HG02623 (cell line): ENCODE data around the gene BAD.

Experiments used
- ATAC-seq: cut with Tn5 transposase; IDR thresholded peaks from one replicate; pipeline ENCODE4 v1.9.1; 2021; ENCODE audit warnings: moderate library complexity; ENCODE audit not compliant: unreplicated experiment

The BAD gene

DNA sequence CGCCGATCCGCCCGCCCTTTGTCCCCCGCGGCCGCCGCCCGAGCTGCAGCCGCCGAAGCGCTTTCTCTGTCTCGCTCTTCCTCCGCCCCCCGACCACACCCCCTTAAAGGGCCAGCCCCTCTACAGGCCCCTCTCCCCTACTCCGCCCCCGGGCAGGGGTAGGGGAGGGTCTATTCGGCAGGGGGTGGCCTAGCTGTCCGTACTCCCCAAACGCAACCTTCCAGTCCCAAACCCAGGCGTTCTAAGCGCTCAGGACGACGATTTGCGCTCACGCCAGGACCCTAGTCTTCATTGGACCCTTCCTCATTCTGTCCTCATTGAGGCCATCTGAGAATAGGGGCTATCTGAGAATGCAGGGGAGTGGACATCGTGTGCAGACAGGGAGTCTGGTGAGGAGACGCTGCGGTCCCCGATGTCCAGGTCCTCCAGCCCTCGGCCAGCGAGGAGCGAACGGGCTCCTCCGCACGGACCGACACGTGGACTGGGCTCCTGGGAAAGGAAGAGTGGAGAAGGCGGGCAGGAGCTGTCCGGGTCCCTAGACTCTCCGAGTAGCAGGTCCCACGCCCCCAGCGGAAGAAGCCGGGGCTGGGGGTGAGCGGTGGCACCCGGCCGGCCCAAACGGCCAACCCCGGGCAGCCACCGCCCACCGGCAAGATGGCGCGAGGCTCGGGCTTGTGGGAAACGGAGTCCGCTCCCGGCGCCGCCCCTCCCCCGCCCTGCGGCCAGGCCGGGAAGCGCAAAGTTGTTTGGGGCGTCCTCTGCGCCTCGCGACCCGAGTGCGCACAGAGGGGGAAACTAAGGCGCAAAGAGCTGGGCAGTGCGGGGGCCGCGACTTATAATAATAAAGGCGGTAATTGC lies 37.4 kb downstream of the BAD start, which contains the start of gene PPP1R14B:
Gene PPP1R14B, minus strand, starts transcription at position 73 of the 858 bp plus-strand sequence. CDS start 270 bp downstream, outside the sequence.
- peak; percentile 29 for ATAC-seq

DNA sequence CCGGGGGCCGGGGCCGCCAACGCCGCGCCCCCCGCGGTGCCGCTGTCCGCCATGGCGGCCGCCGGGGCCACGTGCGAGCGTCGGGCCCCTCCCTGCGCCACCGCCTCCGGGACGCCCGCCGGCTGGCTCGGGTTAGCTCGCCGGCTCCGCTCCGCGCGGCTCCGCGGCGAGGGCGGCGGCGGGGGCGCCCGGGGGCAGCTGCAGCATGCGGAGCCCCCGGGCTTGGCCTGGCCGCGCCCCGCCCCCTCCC lies 37.9 kb downstream of the BAD start:
- ATAC-seq: peak; percentile 3

DNA sequence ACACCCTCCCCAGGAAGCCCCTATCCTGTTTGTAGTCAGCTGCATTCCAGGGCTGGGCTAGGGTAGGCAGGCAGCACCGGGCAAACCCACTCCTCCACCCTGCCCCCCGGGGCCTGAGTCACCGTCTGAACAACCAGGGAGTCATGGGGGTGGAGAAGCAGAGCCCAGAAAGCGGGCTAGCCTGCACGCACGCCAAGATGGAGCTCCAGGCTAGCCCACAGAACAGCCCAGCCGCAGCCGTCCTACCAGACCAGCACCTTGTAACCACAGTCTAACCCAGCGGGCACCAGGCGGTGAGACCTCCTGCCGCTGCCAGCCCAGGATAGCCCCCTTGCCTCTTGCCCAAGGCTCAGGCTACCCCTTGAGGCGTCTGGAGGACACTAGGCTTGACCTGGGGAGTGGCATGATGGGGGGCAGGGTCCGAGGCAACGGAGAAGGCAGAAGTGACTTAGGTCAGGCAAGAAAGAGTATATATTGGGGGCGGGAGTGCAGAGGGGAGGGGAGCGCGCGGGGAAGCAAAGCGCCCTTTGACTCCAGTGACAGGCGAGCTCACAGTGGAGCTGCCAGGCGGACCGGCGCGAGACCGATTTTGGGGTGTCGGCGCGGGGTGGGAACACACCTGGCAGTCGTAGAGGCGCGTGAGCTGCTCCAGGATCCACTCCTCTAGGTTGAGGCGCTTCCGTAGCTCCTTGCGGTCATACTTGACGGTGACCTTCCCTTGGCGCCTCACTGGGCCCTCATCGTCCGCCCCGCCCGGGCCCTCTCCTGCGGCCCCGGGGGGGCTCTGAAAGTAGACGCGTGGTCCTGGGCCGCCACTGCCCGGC lies 38.5 kb downstream of the BAD start:
- no peak for ATAC-seq

DNA sequence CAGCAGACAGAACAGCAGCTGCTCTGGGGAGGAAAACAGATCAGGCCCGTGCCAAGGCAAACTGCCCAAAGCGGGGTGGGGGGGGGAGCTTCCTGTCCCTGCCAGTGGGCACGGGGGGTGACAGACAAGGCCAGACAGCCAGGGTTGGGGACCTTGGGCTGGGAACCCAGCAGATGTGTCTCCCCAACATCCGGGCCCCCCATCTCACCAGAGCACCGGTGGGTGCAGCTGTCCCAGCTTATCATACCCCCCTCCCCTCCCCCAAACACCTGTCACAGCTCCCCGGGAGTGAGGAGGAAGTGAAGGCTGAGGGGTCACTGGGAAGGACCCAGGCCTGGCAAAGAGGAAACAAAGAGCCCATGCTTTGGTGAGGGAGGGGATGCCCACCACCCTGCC lies 39.1 kb downstream of the BAD start:
- no peak for ATAC-seq

DNA sequence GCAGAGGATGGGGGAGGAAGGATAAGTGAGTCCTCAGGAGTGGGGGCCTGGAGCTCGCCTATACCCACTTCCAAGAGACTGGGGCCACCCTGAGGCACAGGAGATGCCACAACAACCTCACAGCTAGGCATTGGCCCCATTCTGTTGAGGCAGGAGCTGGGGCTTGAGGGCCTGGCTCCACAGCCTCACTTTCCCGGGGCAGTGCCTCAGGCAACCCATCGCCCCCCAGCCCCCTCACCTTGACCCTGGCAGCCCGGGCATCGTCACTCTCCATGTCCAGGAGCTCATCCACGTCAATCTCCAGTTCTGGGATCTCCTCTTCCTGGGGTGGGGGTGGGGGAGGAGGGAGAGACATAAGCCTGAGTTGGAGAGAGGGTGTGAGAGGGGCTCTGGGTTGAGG lies 39.5 kb downstream of the BAD start:
- ATAC-seq: no peak

DNA sequence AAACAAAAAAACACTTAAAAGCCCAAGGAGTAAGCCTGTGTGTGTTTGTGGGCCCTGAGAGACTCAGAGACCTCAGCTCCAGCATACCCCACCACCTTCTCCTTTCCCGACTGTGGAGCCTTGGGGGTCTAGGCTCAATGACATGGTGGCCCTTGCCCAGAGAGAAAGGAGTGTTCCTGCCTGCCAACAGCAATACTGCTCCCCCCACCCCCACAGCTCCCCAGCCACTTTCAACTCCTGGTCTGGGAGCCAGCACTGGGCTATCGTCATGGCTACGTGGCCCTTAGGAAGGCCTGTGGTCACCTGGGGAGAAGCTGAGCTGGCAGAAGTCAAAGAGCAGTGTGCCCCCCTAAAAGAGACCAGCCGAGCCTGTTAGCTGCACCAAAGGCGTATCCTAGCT lies 40.4 kb downstream of the BAD start:
- ATAC-seq: no peak

DNA sequence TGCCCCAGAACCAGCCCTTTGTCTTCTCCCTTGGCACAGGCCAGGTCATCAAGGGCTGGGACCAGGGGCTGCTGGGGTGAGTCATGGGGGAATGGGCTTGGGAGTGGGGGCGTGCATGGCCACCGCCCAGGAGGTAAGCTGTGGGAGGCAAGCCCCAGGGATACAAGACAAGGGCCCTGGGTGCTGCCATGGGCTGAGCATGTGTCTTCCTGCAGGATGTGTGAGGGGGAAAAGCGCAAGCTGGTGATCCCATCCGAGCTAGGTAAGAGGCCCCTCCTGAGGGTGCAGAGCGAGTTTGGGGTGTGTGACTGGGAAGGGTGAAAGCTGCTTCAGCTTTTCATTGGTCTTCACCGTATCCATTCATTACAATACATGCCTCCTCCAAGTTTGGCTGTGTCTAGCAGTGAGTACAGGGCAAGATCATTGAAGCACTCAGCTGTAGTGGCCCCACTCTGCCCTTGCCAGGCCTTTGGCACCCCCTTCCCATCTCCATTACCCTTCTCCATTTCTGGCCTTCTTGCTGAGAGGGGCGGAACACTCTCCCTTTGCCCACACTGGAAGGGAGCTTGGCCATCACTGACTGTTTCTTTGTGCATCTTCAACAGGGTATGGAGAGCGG lies 41.1 kb downstream of the BAD start:
- ATAC-seq: no peak

DNA sequence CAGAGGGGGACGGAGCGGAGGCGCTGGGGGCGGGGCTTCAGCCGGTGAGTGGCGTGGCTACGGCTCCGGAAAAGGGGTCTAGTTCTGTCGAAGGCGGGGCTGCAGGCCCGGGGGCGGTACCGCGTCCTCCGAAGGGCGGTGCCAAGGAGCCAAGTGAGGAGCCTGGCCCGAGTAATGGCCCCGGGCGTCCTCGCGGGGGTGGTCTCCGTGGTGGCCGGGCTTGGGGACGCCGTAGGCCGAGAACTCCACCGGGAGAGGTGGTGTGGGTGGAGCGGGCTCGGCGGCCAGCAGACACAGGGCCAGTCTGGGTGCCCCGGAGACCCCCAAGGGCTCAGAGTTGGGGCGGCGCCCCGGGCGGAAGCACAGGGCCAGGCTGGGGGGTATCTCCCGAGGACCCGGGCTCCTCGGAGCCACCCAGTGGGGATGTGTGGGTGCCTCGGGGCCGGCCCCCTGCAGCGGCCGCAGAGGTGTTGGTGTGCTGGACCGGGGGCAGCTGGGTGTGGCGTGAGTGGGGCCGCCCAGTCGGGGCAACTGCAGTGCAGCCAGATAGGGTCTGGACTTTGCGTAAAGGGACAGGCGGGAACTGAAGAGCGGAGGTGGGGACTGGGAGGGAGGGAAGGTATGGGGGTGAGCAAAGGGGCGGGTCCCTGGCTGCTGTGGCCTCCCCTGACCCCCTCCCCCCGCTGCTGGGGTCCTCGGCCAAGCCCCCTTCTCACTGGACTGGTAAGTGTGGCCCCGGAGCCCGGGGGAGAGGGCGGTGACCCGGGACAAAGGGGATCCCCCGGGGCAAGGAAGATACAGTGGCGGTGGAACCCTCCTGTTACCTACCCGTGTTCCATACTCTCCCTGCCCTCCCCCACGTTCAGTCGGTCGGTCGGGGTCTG lies 42.7 kb downstream of the BAD start:
- peak; percentile 2 for ATAC-seq

DNA sequence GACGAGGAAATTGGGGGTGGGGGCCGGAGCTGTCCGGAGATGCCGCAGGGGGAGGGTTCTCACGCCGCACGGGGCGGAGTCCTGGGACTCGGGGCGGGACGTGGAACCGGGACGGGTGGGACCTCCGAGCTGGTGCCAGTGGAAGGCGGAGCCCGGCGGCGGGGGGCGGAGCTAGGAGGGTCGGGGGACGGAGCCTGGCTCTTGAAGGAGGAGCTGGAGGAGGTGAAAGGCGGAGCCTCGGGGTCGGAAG lies 43.3 kb downstream of the BAD start:
- ATAC-seq: peak; percentile 64

DNA sequence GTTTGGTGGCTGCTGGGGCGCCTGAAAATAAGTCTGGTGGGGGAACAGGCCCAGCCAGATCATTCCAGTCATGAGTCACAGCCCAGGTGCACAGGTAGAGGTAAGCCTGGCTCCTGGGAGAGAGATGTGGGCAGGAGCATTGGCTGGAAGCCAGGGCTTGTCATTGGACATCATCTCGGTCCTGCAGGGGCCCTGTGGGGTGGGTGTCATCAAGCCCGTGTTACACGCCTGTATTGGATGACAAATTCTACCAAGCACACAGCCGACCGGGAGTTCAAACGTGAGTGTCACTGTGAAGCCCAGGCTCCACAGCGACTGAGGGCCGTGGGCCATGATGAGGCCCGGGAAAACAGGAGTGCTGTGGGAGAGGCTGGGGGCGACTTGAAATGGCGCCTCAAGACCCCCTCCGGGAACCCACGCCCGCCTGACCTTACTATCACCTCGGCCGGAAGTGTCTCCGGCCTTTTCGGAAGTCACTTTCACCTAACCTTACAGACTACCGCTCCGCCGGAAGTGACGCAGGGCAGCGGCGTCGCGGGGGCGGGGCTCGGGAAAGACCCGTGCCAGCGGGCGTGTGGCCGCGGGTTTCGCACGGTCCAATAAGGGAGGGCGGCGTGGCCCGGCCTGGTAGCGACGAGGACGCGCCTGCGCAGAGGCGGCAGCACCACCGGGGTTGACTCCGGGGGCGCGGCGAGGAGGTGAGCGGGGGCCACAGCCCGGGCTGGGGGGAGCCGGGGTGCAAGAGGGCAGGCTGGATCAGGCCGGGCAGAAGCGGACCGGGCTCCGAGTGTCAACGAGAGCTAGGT lies 43.8 kb downstream of the BAD start, which contains the start of gene FKBP2:
Gene FKBP2, plus strand, starts transcription at position 661 of the 806 bp plus-strand sequence. CDS start 1,293 bp downstream, outside the sequence.
- ATAC-seq: peak; percentile 51

DNA sequence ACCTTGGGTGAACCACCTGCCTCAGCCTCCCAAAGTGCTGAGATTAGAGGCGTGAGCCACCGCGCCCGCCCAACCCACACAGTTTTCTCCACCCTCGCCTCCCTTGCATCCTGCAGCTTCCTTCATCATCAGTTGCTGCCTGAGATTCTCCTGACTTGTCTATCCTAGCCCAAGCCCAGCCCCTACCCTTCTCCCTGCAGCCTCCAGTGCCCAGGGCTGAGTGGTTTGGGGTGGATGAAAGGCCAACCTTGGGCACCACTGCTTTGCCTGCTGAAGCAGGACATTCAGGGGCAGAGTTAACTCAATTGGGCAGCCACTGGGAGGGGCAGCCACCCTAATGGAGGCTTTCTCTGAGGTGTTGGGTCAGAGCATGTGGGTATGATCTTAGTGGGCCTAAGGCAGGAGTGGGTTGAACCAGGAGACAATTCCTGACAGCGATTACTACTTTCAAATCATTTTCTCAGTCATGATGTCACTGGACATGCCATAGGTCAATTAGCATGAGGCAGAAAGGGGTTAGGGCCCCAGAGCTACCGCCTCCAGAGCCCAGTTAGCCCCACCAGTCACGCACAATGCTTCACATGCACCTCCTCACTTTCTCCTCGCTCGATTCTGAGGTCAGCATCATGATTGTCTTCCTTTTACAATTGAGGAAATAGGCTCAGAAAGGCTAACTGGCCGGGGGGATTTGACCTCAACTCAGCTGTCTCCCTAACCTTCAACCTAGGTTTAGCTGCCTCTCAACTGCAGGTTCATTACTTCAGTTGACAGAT lies 44.6 kb downstream of the BAD start:
- ATAC-seq: no peak

DNA sequence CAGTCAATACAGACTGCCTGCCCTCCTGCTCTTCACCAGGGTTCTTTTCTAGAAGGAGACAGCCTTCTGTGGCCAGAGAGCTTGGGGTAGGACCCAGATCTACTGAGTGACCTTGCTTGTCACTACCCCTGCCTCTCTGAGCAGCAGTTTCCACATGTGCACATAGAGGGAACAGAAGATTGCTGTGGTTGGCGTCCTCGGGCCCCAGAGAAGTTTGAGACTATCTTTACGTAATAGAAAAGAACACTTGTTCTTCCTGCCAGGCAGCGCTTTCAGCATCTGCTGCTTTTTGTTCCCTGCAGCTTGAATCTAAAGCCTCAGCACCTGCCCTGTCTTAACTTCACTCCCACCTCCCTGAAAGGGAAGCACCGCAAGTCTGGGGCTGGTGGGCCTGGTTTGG lies 45.5 kb downstream of the BAD start:
- no peak for ATAC-seq

DNA sequence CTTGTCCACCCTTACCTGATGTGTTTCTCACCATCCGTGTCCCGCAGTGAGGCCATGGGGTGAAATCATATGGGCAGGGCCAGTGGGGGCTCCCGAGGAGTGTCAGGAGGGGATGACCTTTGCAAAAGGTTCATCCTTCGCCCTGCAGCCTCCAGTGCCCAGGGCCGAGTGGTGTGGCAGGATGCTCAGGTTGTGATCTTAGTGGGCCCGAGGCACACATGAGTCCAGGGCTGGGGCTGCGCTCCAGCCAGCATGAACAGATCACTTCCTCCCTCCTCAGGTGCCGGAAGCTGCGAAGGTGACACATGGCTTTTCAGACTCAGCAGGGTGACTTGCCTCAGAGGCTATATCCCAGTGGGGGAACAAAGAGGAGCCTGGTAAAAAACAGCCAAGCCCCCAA lies 46.4 kb downstream of the BAD start:
- ATAC-seq: no peak

DNA sequence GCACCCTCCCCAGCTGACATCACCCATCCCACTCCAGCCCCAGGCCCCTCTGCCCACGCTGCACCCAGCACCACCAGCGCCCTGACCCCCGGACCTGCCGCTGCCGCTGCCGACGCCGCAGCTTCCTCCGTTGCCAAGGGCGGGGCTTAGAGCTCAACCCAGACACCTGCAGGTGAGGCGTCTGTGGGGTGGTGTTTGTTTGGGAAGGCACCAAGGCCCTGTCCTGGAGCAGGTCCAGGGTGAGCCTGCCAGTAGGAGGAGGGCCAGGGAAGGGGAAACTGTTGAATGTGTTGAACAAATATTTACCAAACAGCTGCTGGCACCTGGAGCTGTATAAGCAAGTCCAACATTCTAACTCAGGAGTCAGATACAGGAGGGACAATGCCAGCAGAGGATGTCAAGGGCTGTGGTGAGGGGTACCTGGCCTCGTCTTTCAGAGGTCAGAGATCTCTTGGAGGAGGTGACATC lies 46.9 kb downstream of the BAD start:
- no peak for ATAC-seq

DNA sequence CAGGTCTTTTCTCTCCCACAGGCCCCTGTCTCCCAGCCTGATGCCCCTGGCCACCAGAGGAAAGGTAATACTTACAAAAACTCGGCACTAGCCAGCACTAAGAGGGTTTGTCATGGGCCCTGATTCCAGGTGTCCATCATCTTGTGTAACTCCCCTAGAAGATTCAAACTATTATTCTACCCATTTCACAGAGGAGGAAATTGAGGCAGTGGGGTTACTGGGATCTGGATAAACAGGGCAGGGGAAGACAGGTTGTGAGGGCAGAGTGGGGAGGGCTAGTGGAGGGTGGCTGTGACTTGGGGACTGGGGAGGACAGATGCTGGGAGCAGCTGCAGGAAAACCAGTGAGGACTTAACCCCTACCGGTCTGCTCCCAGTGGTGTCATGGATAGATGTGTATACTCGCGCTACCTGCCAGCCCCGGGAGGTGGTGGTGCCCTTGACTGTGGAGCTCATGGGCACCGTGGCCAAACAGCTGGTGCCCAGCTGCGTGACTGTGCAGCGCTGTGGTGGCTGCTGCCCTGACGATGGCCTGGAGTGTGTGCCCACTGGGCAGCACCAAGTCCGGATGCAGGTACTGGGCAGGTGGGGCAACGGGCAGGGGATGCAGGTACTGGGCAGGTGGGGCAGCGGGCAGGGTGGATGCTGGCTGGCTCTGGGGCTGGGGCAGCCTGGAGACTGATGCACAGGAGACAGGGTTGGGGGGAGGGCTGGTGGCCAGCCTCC lies 48.9 kb downstream of the BAD start:
- ATAC-seq: no peak

DNA sequence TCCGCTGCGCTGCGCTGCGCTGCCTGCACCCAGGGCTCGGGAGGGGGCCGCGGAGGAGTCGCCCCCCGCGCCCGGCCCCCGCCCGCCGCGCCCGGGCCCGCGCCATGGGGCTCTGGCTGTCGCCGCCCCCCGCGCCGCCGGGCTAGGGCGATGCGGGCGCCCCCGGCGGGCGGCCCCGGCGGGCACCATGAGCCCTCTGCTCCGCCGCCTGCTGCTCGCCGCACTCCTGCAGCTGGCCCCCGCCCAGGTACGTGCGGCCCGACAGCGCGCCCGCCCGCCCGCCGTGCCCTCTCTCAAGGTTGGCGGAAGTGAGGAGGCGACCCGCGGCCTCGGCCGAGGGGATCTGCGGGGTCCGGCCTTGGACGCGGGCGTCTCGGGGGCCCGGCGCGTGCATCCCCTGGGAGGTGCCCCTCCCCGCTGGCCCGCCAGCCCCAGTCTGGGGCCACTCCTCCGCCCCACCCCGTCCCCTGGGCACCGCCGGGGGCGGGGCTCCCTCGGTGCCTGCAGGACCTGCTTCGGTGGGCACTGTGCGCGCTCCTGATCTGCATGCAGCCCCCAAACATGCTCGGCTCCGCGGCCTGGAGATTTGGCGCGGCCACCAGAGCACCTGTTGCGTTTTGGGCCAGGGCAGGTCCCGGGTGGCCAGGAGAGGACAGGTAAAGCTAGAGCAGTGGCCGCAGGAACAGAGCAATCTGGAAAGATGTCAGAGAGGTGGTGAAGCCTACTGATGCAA lies 49.7 kb downstream of the BAD start:
- peak; percentile 19 for ATAC-seq

DNA sequence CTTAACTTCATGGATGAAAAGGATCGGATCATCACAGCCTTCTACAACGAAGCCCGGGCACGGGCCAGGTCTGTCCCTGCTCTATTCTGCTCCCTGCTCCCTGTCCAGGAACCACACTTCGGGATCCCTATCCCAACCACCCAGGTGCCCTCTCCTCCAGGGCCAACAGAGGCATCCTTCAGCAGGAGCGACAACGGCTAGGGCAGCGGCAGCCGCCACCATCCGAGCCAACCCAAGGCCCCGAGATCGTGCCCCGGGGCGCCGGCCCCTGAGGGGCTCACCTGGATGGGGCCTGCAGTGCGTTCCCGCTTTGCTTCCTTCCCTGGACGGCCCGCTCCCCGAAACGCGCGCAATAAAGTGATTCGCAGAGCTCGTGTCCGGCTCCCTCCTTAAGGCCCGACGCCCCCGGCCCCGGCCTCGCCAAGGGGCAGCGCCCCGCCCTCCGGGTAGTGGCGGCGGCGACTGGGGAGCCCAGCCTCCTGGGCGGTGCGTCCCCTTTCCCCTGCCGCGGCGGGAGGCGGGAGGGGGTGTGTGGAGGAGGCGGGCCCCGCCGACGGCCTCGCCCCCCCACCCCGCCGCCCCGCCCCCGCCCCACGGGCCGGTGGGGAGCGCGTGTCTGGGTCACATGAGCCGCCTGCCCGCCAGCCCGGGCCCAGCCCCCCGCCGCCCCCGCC lies 50.4 kb downstream of the BAD start, which contains the start of gene VEGFB:
Gene VEGFB, plus strand, starts transcription at position 672 of the 674 bp plus-strand sequence. CDS start 250 bp downstream, outside the sequence.
- peak; percentile 34 for ATAC-seq
